H9 (cell line): Measurements from ENCODE around the gene BTRC. TPM values are rescaled to one million over a fixed set of nuclear protein-coding genes. Genes with fewer than 3 reads are reported as not detected.

Experiments used
- DNase-seq: peaks from one replicate; pipeline ENCODE4 v3.0.0-alpha.2; 2017
- H2AFZ ChIP-seq: one replicate; pipeline ENCODE4 v1.6.1; 2013; ENCODE audit warnings: mild to moderate bottlenecking, low read length, control low read depth, moderate library complexity
- H2AK5ac ChIP-seq: 2 replicates; pipeline ENCODE4 v1.6.1; 2013; ENCODE audit warnings: low read length, control low read depth, mixed read lengths; ENCODE audit not compliant: insufficient read length
- H2BK120ac ChIP-seq: one replicate; pipeline ENCODE4 v1.6.1; 2013; ENCODE audit warnings: low read depth, mild to moderate bottlenecking, low read length, control low read depth, inconsistent platforms; ENCODE audit not compliant: poor library complexity, severe bottlenecking
- H2BK12ac ChIP-seq: 2 replicates; pipeline ENCODE4 v1.6.1; 2013; ENCODE audit warnings: low read length, control low read depth, mixed read lengths, low read depth; ENCODE audit not compliant: insufficient read length
- H2BK15ac ChIP-seq: 2 replicates; pipeline ENCODE4 v1.6.1; 2013; ENCODE audit warnings: low read depth, low read length, control low read depth
- H2BK20ac ChIP-seq: one replicate; pipeline ENCODE4 v1.6.1; 2013; ENCODE audit warnings: low read depth, mild to moderate bottlenecking, low read length, control low read depth, inconsistent platforms; ENCODE audit not compliant: poor library complexity, severe bottlenecking
- H2BK5ac ChIP-seq: 2 replicates; pipeline ENCODE4 v1.6.1; 2013; ENCODE audit warnings: low read length, control low read depth, mixed read lengths; ENCODE audit not compliant: insufficient read length
- H3K14ac ChIP-seq: 2 replicates; pipeline ENCODE4 v1.6.1; 2013; ENCODE audit warnings: low read length, control low read depth; ENCODE audit not compliant: insufficient read depth
- H3K18ac ChIP-seq: 2 replicates; pipeline ENCODE4 v1.6.1; 2013; ENCODE audit warnings: low read depth, mild to moderate bottlenecking, mixed read lengths, low read length, control low read depth; ENCODE audit not compliant: insufficient read length
- H3K23ac ChIP-seq: 2 replicates; pipeline ENCODE4 v1.6.1; 2013; ENCODE audit warnings: low read length, control low read depth, mixed read lengths, low read depth; ENCODE audit not compliant: insufficient read length
- H3K23me2 ChIP-seq: 2 replicates; pipeline ENCODE4 v1.6.1; 2013; ENCODE audit warnings: low read depth, mild to moderate bottlenecking, mixed read lengths, low read length, control low read depth; ENCODE audit not compliant: insufficient read length, poor library complexity, severe bottlenecking
- H3K27ac ChIP-seq: 2 replicates; pipeline ENCODE4 v1.5.1; 2013; ENCODE audit warnings: low read length, control low read depth, mixed read lengths, low read depth; ENCODE audit not compliant: insufficient read length
- H3K27me3 ChIP-seq: 2 replicates; pipeline ENCODE4 v1.6.1; 2013; ENCODE audit warnings: low read length, control low read depth, inconsistent platforms; ENCODE audit not compliant: insufficient read depth
- H3K4ac ChIP-seq: 2 replicates; pipeline ENCODE4 v1.6.1; 2013; ENCODE audit warnings: low read depth, mild to moderate bottlenecking, control low read depth, inconsistent platforms, low read length, moderate library complexity
- H3K4me1 ChIP-seq: 2 replicates; pipeline ENCODE4 v1.6.1; 2013; ENCODE audit warnings: low read length, control low read depth, inconsistent platforms; ENCODE audit not compliant: insufficient read depth
- H3K4me2 ChIP-seq: 2 replicates; pipeline ENCODE4 v1.6.1; 2013; ENCODE audit warnings: low read length, control low read depth, mixed read lengths; ENCODE audit not compliant: insufficient read length, insufficient read depth
- H3K56ac ChIP-seq: 2 replicates; pipeline ENCODE4 v1.6.1; 2013; ENCODE audit warnings: low read depth, mild to moderate bottlenecking, mixed read lengths, low read length, control low read depth; ENCODE audit not compliant: insufficient read length
- H3K79me1 ChIP-seq: 2 replicates; pipeline ENCODE4 v1.6.1; 2013; ENCODE audit warnings: low read depth, mild to moderate bottlenecking, moderate library complexity, low read length, control low read depth, inconsistent platforms; ENCODE audit not compliant: insufficient read depth, poor library complexity, severe bottlenecking
- H3K79me2 ChIP-seq: 2 replicates; pipeline ENCODE4 v1.6.1; 2013; ENCODE audit warnings: low read length, control low read depth, inconsistent platforms; ENCODE audit not compliant: insufficient read depth
- H3K9ac ChIP-seq: 2 replicates; pipeline ENCODE4 v1.6.1; 2013; ENCODE audit warnings: low read length, control low read depth, mixed read lengths; ENCODE audit not compliant: insufficient read length; ENCODE audit errors: extremely low read depth
- H3K9me3 ChIP-seq: one replicate; pipeline ENCODE4 v1.6.1; 2013; ENCODE audit warnings: low read depth, low read length, inconsistent platforms; ENCODE audit not compliant: control insufficient read depth
- H3T11ph ChIP-seq: one replicate; pipeline ENCODE4 v1.6.1; 2013; ENCODE audit warnings: mild to moderate bottlenecking, low read length, control low read depth, inconsistent platforms
- H4K20me1 ChIP-seq: one replicate; pipeline ENCODE4 v1.6.1; 2013; ENCODE audit not compliant: control insufficient read depth, insufficient read length, insufficient read depth
- H4K5ac ChIP-seq: 2 replicates; pipeline ENCODE4 v1.6.1; 2013; ENCODE audit warnings: low read depth, mild to moderate bottlenecking, mixed read lengths, low read length, control low read depth; ENCODE audit not compliant: insufficient read length
- H4K8ac ChIP-seq: replicated peaks from 2 replicates; pipeline ENCODE4 v1.6.1; 2013; ENCODE audit warnings: low read length, control low read depth, mixed read lengths, low read depth; ENCODE audit not compliant: insufficient read length
- H4K91ac ChIP-seq: 2 replicates; pipeline ENCODE4 v1.6.1; 2013; ENCODE audit warnings: low read depth, mild to moderate bottlenecking, moderate library complexity, mixed read lengths, low read length, control low read depth; ENCODE audit not compliant: insufficient read length
- H3K27ac Mint-ChIP-seq, 3 experiments: 2 replicates in 2 of 3; 3 replicates in 1 of 3; pipeline ENCODE4 v1.8.0; 2020 to 2021; ENCODE audit warnings: mixed read lengths in 3 of 3, mild to moderate bottlenecking in 1 of 3, moderate library complexity in 1 of 3
- H3K27me3 Mint-ChIP-seq: 2 replicates; pipeline ENCODE4 v1.8.0; 2021; ENCODE audit warnings: low read depth, mild to moderate bottlenecking, moderate library complexity, mixed read lengths
- H3K36me3 Mint-ChIP-seq, 3 experiments: 2 replicates in 2 of 3; 3 replicates in 1 of 3; pipeline ENCODE4 v1.8.0; 2020 to 2021; ENCODE audit warnings: low read depth in 3 of 3, mixed read lengths in 3 of 3; ENCODE audit not compliant: insufficient read depth in 1 of 3
- H3K4me1 Mint-ChIP-seq, 2 experiments: 2 replicates each; pipeline ENCODE4 v1.8.0; 2020; ENCODE audit warnings: mixed read lengths in 2 of 2
- H3K4me3 Mint-ChIP-seq, 2 experiments: 2 replicates in 1 of 2; 3 replicates in 1 of 2; pipeline ENCODE4 v1.8.0; 2020 to 2021; ENCODE audit warnings: mild to moderate bottlenecking in 2 of 2, mixed read lengths in 2 of 2, moderate library complexity in 1 of 2
- H3K9me3 Mint-ChIP-seq, 2 experiments: 2 replicates in 1 of 2; 3 replicates in 1 of 2; pipeline ENCODE4 v1.8.0; 2020; ENCODE audit warnings: mild to moderate bottlenecking in 2 of 2, mixed read lengths in 2 of 2, moderate library complexity in 1 of 2
- CTCF ChIP-seq: fragments of 200-600 bp; sonication (generic); conservative IDR thresholded peaks from 3 replicates; pipeline ENCODE4 v1.8.0; 2021; ENCODE audit warnings: antibody characterized with exemption, mild to moderate bottlenecking
- WGBS: extraction: QIAGEN DNeasy Blood & Tissue Kit; methylation state at CpG from one replicate; pipeline ENCODE4 v1.1.7; 2013; ENCODE audit warnings: missing lambda C conversion rate, low lambda C conversion rate, mixed read lengths; ENCODE audit not compliant: insufficient read length; ENCODE audit errors: extremely low coverage; 5-methylcytosine and 5-hydroxymethylcytosine counted together
- total RNA-seq: library from RNA; stranded (reverse); gene quantifications from 2 replicates; pipeline ENCODE4 v1.2.1, GENCODE V29; 2021

The BTRC gene
- total RNA-seq, 1 experiment from 2014 or later = 24.2 TPM

GRCh38 chr10:101330231-101330630 is 23.7 kb upstream of the BTRC start:
- H2BK12ac ChIP-seq = no peak overlapping the region
- no CpG with 5 or more reads among the region's 4 CpGs for WGBS

More at GRCh38 chr10:101330231-101330630, 23.7 kb upstream of the BTRC start:
- DNase-seq = no peak
- Histone ChIP-seq H2BK20ac (no peak overlapping the region), H3K9me3 (peaks cover 6% of the 10 kb centered on the region), H3K18ac (no peak overlapping the region), H3K27me3 (no peaks in the 10 kb centered on the region), H3K79me1 (no peaks in the 10 kb centered on the region), H3K56ac (no peak overlapping the region), H3K27ac (no peak overlapping the region), H4K20me1 (no peaks in the 10 kb centered on the region), H3K4me2 (no peak overlapping the region), H3K23ac (no peak overlapping the region), H3K23me2 (no peaks in the 10 kb centered on the region), H3K79me2 (no peaks in the 10 kb centered on the region), H4K5ac (no peak overlapping the region), H2BK5ac (no peak overlapping the region), H2BK120ac (no peak overlapping the region), H3K9ac (no peak overlapping the region), H3T11ph (no peak overlapping the region), H4K8ac (no peak overlapping the region), H2BK15ac (no peak overlapping the region), H2AFZ (no peak overlapping the region), H3K4me1 (no peaks in the 10 kb centered on the region), H3K14ac (no peak overlapping the region), H2AK5ac (no peak overlapping the region), H4K91ac (no peak overlapping the region), H3K4ac (no peak overlapping the region)
- peaks cover 10% of the 10 kb centered on the region for H3K27me3 Mint-ChIP-seq
- peaks cover 10 to 15% of the 10 kb centered on the region in 2 experiments for H3K9me3 Mint-ChIP-seq
- no peak for TF ChIP-seq CTCF
- no peak overlapping the region for H3K4me3 Mint-ChIP-seq
- H3K36me3 Mint-ChIP-seq = peaks cover 3 to 5% (median 5%) of the 10 kb centered on the region in 3 experiments; a peak in 4 of 7 replicates
- H3K27ac Mint-ChIP-seq = no peak overlapping the region
- H3K4me1 Mint-ChIP-seq = peaks cover 13 to 16% of the 10 kb centered on the region in 2 experiments
